Gastrocnemius medialis (tissue), 4 donors: Measurements from ENCODE around the gene SDCCAG8. TPM values are rescaled to one million over a fixed set of nuclear protein-coding genes. Genes with fewer than 3 reads are reported as not detected.

Source experiments
- ATAC-seq, 2 donors: fragments of 150-250 bp; one replicate each; pipeline ENCODE4 v1.9.1; 2016
- DNase-seq, 2 donors: peaks; one replicate each; pipeline ENCODE4 v3.0.0-alpha.2; 2019
- H3K27ac ChIP-seq, 4 donors: fragments of 200-600 bp; sonication (generic); 1 replicate in 1 of 4; 2 replicates in 3 of 4; pipeline ENCODE4 v1.5.1; 2016 to 2018; ENCODE audit warnings: mild to moderate bottlenecking in 2 of 4, moderate library complexity in 1 of 4
- H3K27me3 ChIP-seq, 3 donors: fragments of 200-600 bp; sonication (generic) in 2 of 3; 1 replicate in 1 of 3; 2 replicates in 2 of 3; pipeline versions ENCODE4 v1.5.1 to v1.6.0; 2016 to 2019; ENCODE audit warnings: mild to moderate bottlenecking in 1 of 3, moderate library complexity in 1 of 3
- H3K36me3 ChIP-seq, 2 donors: fragments of 200-600 bp; sonication (generic) in 1 of 2; one replicate each; pipeline ENCODE4 v1.5.1; 2017 to 2018
- H3K4me1 ChIP-seq, 2 donors: fragments of 200-600 bp; sonication (generic) in 1 of 2; one replicate each; pipeline ENCODE4 v1.5.1; 2016 to 2017; ENCODE audit warnings: mild to moderate bottlenecking in 2 of 2
- H3K4me3 ChIP-seq, 4 donors: fragments of 200-600 bp; sonication (generic) in 3 of 4; 1 replicate in 1 of 4; 2 replicates in 3 of 4; pipeline ENCODE4 v1.5.1; 2016 to 2019; ENCODE audit warnings: mild to moderate bottlenecking in 2 of 4
- H3K9me3 ChIP-seq, 3 donors: fragments of 200-600 bp; sonication (generic) in 2 of 3; 1 replicate in 1 of 3; 2 replicates in 2 of 3; pipeline ENCODE4 v1.5.1; 2016 to 2019
- CTCF ChIP-seq, 5 experiments: fragments of 450-650 bp in 3 of 5; fragments of 200-600 bp in 2 of 5; sonication (generic) in 2 of 5; IDR thresholded peaks in 4 of 5; conservative IDR thresholded peaks in 1 of 5; 1 replicate in 4 of 5; 2 replicates in 1 of 5; pipeline ENCODE4 v1.5.1; 2016 to 2019; ENCODE audit warnings: antibody characterized with exemption in 5 of 5, mild to moderate bottlenecking in 3 of 5, moderate library complexity in 3 of 5
- POLR2A ChIP-seq, 2 donors: fragments of 450-650 bp; IDR thresholded peaks; one replicate each; pipeline ENCODE4 v1.6.1; 2017; ENCODE audit warnings: antibody characterized with exemption in 2 of 2, mild to moderate bottlenecking in 2 of 2, moderate library complexity in 2 of 2
- in situ Hi-C, 4 donors: fragments of 200-750 bp; cut with MboI; loops; one replicate each; pipeline versions ENCODE4 v1.15.0 to v1.8.0; 2017; ENCODE audit warnings: low sequenced_read_pairs in 4 of 4
- intact Hi-C: fragments of 100-400 bp; cut with DNase I; formaldehyde crosslinking; loops from one replicate; pipeline ENCODE4 v1.15.1; 2023; ENCODE audit warnings: low total_unique reads
- total RNA-seq, 4 donors: library from RNA; depleted of rRNA; stranded (reverse); fragments of >200 nt; gene quantifications; one replicate each; pipeline versions ENCODE4 v1.1.0 to v1.2.3, GENCODE V29; 2016

The SDCCAG8 gene
- total RNA-seq, 4 donors from 2014 or later = 12.3 to 33.9 (median 26.1) TPM

GRCh38 chr1:243483952-243484351 is 228.1 kb downstream of the SDCCAG8 start:
- Histone ChIP-seq H3K36me3 (no peaks in the 10 kb centered on the region), H3K4me1 (peaks cover 0 to 13% of the 10 kb centered on the region in 2 donors), H3K27me3 (no peaks in the 10 kb centered on the region), H3K27ac (no peak overlapping the region), H3K4me3 (no peak overlapping the region), H3K9me3 (no peaks in the 10 kb centered on the region)
- DNase-seq = no peak
- in situ Hi-C loops = no loop called here
- intact Hi-C loops = no loop called here
- TF ChIP-seq POLR2A (IDR thresholded peaks at IDR 0.05) = no peak
- no peak for TF ChIP-seq CTCF (IDR thresholded peaks at IDR 0.05 in 4 of 5, conservative IDR thresholded peaks at IDR 0.05 in 1 of 5)
- no peak for ATAC-seq

DNA sequence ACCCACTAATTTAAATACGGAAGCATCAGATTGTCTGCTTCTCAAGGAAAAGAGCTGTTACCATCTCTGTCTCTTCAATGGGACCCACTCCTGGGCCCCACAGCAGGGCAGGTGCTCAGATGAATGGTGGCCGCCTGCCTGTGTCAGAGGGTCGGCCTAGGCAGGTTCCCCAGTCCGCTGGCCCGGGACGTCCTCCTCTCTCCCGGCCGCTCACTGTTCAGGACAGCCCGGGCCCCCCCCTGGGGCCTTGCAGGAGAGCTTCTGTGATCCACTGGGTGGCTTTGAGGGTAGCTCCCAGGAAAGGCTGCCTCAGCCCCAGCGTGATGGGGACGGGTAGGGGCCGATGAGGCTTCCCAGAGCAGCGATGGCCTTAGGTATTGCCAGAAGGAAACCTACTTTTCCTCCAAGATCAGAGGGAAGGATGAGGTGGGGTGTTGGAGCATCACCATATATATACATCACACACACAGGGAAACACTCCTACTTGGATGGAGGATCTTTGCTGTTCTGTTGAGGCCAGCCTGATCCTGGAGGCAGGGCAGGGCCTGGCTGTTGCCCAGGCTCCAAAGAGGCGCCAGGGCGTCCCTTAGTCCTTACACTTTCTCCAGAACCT is 231.3 kb downstream of the SDCCAG8 start:
- no peaks in the 10 kb centered on the region for H3K9me3 ChIP-seq
- H3K4me3 ChIP-seq = no peak overlapping the region
- DNase-seq (no peak), ATAC-seq (no peak)
- H3K27me3 ChIP-seq = no peaks in the 10 kb centered on the region
- peaks cover 0 to 7% of the 10 kb centered on the region in 2 donors for H3K4me1 ChIP-seq
- TF ChIP-seq CTCF (IDR thresholded peaks at IDR 0.05 in 4 of 5, conservative IDR thresholded peaks at IDR 0.05 in 1 of 5) (no peak), POLR2A (IDR thresholded peaks at IDR 0.05) (no peak)
- peaks cover 0 to 3% of the 10 kb centered on the region in 2 donors for H3K36me3 ChIP-seq
- no peak overlapping the region for H3K27ac ChIP-seq
- in situ Hi-C loops = no loop called here
- intact Hi-C loops = no loop called here

DNA sequence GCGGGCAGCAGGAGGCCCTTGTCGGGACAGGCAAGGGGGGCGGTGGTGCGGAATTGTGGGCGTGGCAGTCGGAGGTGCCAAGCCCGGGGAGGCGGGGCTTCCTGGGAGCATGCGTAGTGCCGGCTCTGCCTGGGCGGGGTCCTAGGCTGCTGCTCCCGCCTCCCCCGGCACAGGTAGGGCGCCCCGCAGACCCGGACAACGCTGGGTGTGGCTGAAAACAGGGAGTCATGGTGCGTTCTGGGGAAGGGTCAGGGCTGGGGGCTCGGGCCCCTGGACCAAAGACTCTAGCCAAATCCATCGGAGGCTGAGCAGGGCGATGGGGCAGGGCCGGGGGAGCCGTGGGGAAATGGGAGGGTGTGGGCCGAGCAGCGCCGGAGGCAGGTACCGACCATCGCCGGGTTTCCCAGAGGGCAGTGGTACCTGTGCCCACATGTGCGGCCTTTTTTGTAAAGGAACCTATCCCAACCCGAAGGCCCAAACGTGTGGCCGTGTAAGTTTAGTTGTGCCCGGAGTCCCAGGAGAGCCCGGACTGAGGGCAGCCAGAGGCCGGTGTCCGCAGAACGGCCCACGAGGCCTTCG is 231.9 kb downstream of the SDCCAG8 start:
- Histone ChIP-seq H3K4me3 (no peak overlapping the region), H3K36me3 (peaks cover 0 to 3% of the 10 kb centered on the region in 2 donors), H3K9me3 (no peaks in the 10 kb centered on the region), H3K27ac (no peak overlapping the region), H3K27me3 (no peaks in the 10 kb centered on the region), H3K4me1 (peaks cover 0 to 1% of the 10 kb centered on the region in 2 donors)
- in situ Hi-C loops (no loop called here), intact Hi-C loops (no loop called here)
- no peak for DNase-seq
- TF ChIP-seq POLR2A (IDR thresholded peaks at IDR 0.05) (no peak), CTCF (IDR thresholded peaks at IDR 0.05 in 4 of 5, conservative IDR thresholded peaks at IDR 0.05 in 1 of 5) (no peak)
- ATAC-seq = no peak

GRCh38 chr1:243488459-243489157 is 232.8 kb downstream of the SDCCAG8 start:
- Histone ChIP-seq H3K27me3 (no peaks in the 10 kb centered on the region), H3K36me3 (peaks cover 0 to 3% of the 10 kb centered on the region in 2 donors), H3K4me1 (no peaks in the 10 kb centered on the region), H3K4me3 (no peak overlapping the region), H3K9me3 (no peaks in the 10 kb centered on the region), H3K27ac (no peak overlapping the region)
- ATAC-seq (no peak), DNase-seq (no peak)
- in situ Hi-C loops = no loop called here
- no peak for TF ChIP-seq CTCF (IDR thresholded peaks at IDR 0.05 in 4 of 5, conservative IDR thresholded peaks at IDR 0.05 in 1 of 5)
- TF ChIP-seq POLR2A (IDR thresholded peaks at IDR 0.05) = no peak
- intact Hi-C loops = no loop called here
